ENCODE data around the gene SLIT3.

DNA sequence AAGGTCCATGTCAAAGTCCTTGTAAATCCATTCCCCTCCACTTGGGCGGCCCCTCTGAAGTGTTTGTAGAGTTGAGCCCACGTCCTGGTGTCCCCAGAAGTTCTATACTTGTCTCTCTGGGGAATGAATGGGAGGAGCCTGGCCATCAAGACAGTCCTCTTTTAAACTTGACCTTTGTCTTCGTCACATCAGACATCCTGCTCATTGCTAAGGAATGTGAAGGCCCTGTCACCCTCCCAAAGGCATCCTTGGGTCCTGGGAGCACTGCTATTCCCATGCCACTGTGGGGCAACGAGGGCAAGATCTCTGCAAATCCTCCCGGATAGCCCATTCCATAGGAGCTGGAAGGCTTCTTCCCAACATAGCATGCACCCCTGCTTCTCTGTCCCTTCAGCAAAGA, 235.5 kb downstream of the SLIT3 start:
- TF ChIP-seq, protein P1, sequence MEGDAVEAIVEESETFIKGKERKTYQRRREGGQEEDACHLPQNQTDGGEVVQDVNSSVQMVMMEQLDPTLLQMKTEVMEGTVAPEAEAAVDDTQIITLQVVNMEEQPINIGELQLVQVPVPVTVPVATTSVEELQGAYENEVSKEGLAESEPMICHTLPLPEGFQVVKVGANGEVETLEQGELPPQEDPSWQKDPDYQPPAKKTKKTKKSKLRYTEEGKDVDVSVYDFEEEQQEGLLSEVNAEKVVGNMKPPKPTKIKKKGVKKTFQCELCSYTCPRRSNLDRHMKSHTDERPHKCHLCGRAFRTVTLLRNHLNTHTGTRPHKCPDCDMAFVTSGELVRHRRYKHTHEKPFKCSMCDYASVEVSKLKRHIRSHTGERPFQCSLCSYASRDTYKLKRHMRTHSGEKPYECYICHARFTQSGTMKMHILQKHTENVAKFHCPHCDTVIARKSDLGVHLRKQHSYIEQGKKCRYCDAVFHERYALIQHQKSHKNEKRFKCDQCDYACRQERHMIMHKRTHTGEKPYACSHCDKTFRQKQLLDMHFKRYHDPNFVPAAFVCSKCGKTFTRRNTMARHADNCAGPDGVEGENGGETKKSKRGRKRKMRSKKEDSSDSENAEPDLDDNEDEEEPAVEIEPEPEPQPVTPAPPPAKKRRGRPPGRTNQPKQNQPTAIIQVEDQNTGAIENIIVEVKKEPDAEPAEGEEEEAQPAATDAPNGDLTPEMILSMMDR (IDR thresholded peaks at IDR 0.05; ENCODE audit: low read depth, low read length), result no peak
- TF ChIP-seq EZH2phosphoT487 (IDR thresholded peaks at IDR 0.05; ENCODE audit: low read depth), result no peak
